Measurements from ENCODE around the gene ZC2HC1C. TPM values are rescaled to one million over a fixed set of nuclear protein-coding genes. Genes with fewer than 3 reads are reported as not detected.

Gene ZC2HC1C
- total and polyA plus RNA-seq, 2 of the 13 experiments (the other 11 are each of a cell fraction or from before 2014, with no cell fraction given) = 3.3 to 3.5 TPM

- TF ChIP-seq BCLAF1 (IDR thresholded peaks at IDR 0.05) = no peak
- TF ChIP-seq ZNF558 (CRISPR knock-in tag; IDR thresholded peaks at IDR 0.05; ENCODE audit: borderline replicate concordance) = no peak
- TF ChIP-seq ZNF18 (CRISPR knock-in tag; IDR thresholded peaks at IDR 0.05; ENCODE audit: insufficient replicate concordance) = no peak
- TF ChIP-seq ZNF776 (CRISPR knock-in tag; IDR thresholded peaks at IDR 0.05) = no peak
- no peak for TF ChIP-seq RARG (CRISPR knock-in tag; IDR thresholded peaks at IDR 0.05; ENCODE audit: low read depth)
- TF ChIP-seq RBFOX2 (IDR thresholded peaks at IDR 0.05; ENCODE audit: low read depth, low read length) = no peak
- no peak for TF ChIP-seq ATF3 (CRISPR knock-in tag; IDR thresholded peaks at IDR 0.05)
Observed at GRCh38 chr14:75088153-75088552, 18.7 kb downstream of the ZC2HC1C start (continued).
